Measurements from ENCODE around the gene GPS1. TPM values are rescaled to one million over a fixed set of nuclear protein-coding genes. Genes with fewer than 3 reads are reported as not detected.

GPS1 gene
- total and polyA plus RNA-seq, 9 of the 15 experiments (the other 6 are each of a cell fraction or from before 2014, with no cell fraction given): 3.1 to 167 (median 69.9) TPM

DNA sequence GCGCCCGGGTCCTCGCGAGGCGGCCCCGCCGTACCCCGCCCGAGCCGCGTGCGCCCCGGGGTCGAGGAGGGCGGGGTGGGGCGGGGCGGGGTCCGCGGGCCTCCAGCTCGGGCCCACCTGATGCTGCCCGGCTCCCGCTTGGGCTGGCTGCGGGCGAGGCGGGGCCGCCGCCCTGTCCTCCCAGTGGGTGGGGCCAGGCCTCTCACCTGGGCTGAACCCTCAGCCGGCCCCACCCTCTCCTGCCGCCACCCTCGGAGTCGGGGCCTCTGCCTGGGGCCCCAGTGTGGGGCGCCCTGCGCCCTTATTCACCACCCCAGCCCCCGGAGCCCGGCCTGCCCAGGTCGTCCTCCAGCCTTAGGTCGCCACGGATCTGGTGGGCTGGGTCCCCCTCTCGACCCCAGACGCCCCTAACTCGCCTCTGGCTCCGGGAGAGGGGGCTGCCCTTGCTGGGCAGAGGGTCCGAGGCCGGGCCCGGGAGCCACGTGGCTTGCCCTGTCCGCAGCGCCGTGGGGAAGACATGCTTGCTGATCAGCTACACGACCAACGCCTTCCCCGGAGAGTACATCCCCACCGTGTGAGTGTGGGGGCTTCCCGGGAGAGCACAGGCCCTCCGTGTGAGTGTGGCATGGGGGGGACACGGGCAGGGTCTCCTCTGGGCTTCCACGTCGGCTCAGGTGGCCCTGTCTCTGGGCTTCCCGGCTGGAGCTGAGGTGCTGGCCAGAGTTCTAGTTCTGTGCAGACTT, 19.6 kb upstream of the GPS1 start (continued):
- TF ChIP-seq, protein P1, sequence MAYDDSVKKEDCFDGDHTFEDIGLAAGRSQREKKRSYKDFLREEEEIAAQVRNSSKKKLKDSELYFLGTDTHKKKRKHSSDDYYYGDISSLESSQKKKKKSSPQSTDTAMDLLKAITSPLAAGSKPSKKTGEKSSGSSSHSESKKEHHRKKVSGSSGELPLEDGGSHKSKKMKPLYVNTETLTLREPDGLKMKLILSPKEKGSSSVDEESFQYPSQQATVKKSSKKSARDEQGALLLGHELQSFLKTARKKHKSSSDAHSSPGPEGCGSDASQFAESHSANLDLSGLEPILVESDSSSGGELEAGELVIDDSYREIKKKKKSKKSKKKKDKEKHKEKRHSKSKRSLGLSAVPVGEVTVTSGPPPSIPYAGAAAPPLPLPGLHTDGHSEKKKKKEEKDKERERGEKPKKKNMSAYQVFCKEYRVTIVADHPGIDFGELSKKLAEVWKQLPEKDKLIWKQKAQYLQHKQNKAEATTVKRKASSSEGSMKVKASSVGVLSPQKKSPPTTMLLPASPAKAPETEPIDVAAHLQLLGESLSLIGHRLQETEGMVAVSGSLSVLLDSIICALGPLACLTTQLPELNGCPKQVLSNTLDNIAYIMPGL (CRISPR knock-in tag; IDR thresholded peaks at IDR 0.05): no peak
- TF ChIP-seq TOE1 (IDR thresholded peaks at IDR 0.05; ENCODE audit: borderline replicate concordance) (peak; percentile 40; the same call in 1 of the 2 replicates), TOE1 (CRISPR knock-in tag; IDR thresholded peaks at IDR 0.05; ENCODE audit: borderline replicate concordance, low read depth) (no peak), BRD9 (IDR thresholded peaks at IDR 0.05; ENCODE audit: low read depth, partially characterized antibody) (no peak), BCOR (IDR thresholded peaks at IDR 0.05) (no peak), KAT7 (CRISPR knock-in tag; IDR thresholded peaks at IDR 0.05; ENCODE audit: borderline replicate concordance) (no peak; the same call in 1 of the 2 replicates), FOXK2 (conservative IDR thresholded peaks at IDR 0.05 in 1 of 2, IDR thresholded peaks at IDR 0.05 in 1 of 2; ENCODE audit: low read depth in 2 of 2) (no peak), ETS2 (tag; IDR thresholded peaks at IDR 0.05; ENCODE audit: borderline replicate concordance, poor library complexity, severe bottlenecking) (no peak), TEAD1 (CRISPR knock-in tag; IDR thresholded peaks at IDR 0.05) (no peak)
- TF ChIP-seq, protein P2, sequence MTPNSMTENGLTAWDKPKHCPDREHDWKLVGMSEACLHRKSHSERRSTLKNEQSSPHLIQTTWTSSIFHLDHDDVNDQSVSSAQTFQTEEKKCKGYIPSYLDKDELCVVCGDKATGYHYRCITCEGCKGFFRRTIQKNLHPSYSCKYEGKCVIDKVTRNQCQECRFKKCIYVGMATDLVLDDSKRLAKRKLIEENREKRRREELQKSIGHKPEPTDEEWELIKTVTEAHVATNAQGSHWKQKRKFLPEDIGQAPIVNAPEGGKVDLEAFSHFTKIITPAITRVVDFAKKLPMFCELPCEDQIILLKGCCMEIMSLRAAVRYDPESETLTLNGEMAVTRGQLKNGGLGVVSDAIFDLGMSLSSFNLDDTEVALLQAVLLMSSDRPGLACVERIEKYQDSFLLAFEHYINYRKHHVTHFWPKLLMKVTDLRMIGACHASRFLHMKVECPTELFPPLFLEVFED (CRISPR knock-in tag; conservative IDR thresholded peaks at IDR 0.05): no peak
- TF ChIP-seq, protein P3, sequence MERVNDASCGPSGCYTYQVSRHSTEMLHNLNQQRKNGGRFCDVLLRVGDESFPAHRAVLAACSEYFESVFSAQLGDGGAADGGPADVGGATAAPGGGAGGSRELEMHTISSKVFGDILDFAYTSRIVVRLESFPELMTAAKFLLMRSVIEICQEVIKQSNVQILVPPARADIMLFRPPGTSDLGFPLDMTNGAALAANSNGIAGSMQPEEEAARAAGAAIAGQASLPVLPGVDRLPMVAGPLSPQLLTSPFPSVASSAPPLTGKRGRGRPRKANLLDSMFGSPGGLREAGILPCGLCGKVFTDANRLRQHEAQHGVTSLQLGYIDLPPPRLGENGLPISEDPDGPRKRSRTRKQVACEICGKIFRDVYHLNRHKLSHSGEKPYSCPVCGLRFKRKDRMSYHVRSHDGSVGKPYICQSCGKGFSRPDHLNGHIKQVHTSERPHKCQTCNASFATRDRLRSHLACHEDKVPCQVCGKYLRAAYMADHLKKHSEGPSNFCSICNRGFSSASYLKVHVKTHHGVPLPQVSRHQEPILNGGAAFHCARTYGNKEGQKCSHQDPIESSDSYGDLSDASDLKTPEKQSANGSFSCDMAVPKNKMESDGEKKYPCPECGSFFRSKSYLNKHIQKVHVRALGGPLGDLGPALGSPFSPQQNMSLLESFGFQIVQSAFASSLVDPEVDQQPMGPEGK (CRISPR knock-in tag; IDR thresholded peaks at IDR 0.05; ENCODE audit: borderline replicate concordance): no peak
- TF ChIP-seq, protein P4, sequence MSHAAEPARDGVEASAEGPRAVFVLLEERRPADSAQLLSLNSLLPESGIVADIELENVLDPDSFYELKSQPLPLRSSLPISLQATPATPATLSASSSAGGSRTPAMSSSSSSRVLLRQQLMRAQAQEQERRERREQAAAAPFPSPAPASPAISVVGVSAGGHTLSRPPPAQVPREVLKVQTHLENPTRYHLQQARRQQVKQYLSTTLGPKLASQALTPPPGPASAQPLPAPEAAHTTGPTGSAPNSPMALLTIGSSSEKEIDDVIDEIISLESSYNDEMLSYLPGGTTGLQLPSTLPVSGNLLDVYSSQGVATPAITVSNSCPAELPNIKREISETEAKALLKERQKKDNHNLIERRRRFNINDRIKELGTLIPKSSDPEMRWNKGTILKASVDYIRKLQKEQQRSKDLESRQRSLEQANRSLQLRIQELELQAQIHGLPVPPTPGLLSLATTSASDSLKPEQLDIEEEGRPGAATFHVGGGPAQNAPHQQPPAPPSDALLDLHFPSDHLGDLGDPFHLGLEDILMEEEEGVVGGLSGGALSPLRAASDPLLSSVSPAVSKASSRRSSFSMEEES (CRISPR knock-in tag; IDR thresholded peaks at IDR 0.05): no peak
- TF ChIP-seq, protein P5, sequence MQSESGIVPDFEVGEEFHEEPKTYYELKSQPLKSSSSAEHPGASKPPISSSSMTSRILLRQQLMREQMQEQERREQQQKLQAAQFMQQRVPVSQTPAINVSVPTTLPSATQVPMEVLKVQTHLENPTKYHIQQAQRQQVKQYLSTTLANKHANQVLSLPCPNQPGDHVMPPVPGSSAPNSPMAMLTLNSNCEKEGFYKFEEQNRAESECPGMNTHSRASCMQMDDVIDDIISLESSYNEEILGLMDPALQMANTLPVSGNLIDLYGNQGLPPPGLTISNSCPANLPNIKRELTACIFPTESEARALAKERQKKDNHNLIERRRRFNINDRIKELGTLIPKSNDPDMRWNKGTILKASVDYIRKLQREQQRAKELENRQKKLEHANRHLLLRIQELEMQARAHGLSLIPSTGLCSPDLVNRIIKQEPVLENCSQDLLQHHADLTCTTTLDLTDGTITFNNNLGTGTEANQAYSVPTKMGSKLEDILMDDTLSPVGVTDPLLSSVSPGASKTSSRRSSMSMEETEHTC (IDR thresholded peaks at IDR 0.05): no peak
- TF ChIP-seq, protein P6, sequence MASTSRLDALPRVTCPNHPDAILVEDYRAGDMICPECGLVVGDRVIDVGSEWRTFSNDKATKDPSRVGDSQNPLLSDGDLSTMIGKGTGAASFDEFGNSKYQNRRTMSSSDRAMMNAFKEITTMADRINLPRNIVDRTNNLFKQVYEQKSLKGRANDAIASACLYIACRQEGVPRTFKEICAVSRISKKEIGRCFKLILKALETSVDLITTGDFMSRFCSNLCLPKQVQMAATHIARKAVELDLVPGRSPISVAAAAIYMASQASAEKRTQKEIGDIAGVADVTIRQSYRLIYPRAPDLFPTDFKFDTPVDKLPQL (IDR thresholded peaks at IDR 0.05; ENCODE audit: extremely low read depth, insufficient read length): no peak
- TF ChIP-seq, protein P7, sequence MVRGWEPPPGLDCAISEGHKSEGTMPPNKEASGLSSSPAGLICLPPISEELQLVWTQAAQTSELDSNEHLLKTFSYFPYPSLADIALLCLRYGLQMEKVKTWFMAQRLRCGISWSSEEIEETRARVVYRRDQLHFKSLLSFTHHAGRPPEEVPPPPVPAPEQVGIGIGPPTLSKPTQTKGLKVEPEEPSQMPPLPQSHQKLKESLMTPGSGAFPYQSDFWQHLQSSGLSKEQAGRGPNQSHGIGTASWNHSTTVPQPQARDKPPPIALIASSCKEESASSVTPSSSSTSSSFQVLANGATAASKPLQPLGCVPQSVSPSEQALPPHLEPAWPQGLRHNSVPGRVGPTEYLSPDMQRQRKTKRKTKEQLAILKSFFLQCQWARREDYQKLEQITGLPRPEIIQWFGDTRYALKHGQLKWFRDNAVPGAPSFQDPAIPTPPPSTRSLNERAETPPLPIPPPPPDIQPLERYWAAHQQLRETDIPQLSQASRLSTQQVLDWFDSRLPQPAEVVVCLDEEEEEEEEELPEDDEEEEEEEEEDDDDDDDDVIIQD (CRISPR knock-in tag; IDR thresholded peaks at IDR 0.05): no peak

All from K562 (cell line).